Prostate gland (tissue), 2 donors: Measurements from ENCODE around the gene ZNF536. TPM values are rescaled to one million over a fixed set of nuclear protein-coding genes. Genes with fewer than 3 reads are reported as not detected.

Source experiments
- DNase-seq: peaks from one replicate; pipeline ENCODE4 v3.0.0-alpha.2; 2019; ENCODE audit warnings: low spot score
- H3K27ac ChIP-seq, 2 donors: fragments of 200-600 bp; sonication (generic); 2 replicates each; pipeline ENCODE4 v1.5.1; 2017 to 2019
- H3K27me3 ChIP-seq: fragments of 200-600 bp; sonication (generic); replicated peaks from 2 replicates; pipeline ENCODE4 v1.5.1; 2019; ENCODE audit not compliant: insufficient read depth
- H3K36me3 ChIP-seq, 2 donors: fragments of 200-600 bp; sonication (generic); 1 replicate in 1 of 2; 2 replicates in 1 of 2; pipeline versions ENCODE4 v1.5.1 to v1.8.1; 2017 to 2019
- H3K4me1 ChIP-seq: fragments of 200-600 bp; sonication (generic); replicated peaks from 2 replicates; pipeline ENCODE4 v1.5.1; 2019
- H3K4me3 ChIP-seq, 2 donors: fragments of 200-600 bp; sonication (generic); 2 replicates each; pipeline ENCODE4 v1.5.1; 2017 to 2019
- H3K9me3 ChIP-seq: fragments of 200-600 bp; sonication (generic); 2 replicates; pipeline ENCODE4 v1.5.1; 2017
- CTCF ChIP-seq, 4 experiments: fragments of 200-600 bp in 2 of 4; fragments of 450-650 bp in 2 of 4; sonication (generic) in 2 of 4; IDR thresholded peaks; 1 replicate in 3 of 4; 2 replicates in 1 of 4; pipeline ENCODE4 v1.5.1; 2016 to 2019; ENCODE audit warnings: antibody characterized with exemption in 4 of 4, mild to moderate bottlenecking in 2 of 4, moderate library complexity in 2 of 4
- POLR2A ChIP-seq: fragments of 450-650 bp; IDR thresholded peaks from one replicate; pipeline ENCODE4 v1.6.1; 2016; ENCODE audit warnings: antibody characterized with exemption, mild to moderate bottlenecking
- POLR2AphosphoS5 ChIP-seq: sonication (generic); formaldehyde crosslinking; IDR thresholded peaks from one replicate; pipeline ENCODE4 v1.6.1; 2017; ENCODE audit warnings: antibody characterized with exemption
- WGBS: methylation state at CpG from one replicate; pipeline ENCODE4 v1.1.5; 2018; 5-methylcytosine and 5-hydroxymethylcytosine counted together
- intact Hi-C: fragments of 100-400 bp; cut with DNase I; formaldehyde crosslinking; loops from one replicate; pipeline ENCODE4 v1.14.2; 2022
- total RNA-seq, 2 donors: library from RNA; depleted of rRNA; stranded (reverse); fragments of >200 nt; gene quantifications; one replicate each; pipeline ENCODE4 v1.1.0, GENCODE V29; 2016

Gene ZNF536
- total RNA-seq, 2 donors from 2014 or later, result 1.1 to 42.0 TPM

GRCh38 chr19:30403203-30403985, 31.2 kb downstream of the ZNF536 start:
- Histone ChIP-seq H3K36me3 (no peaks in the 10 kb centered on the region), H3K27me3 (no peaks in the 10 kb centered on the region), H3K4me1 (no peaks in the 10 kb centered on the region), H3K27ac (no peak overlapping the region), H3K9me3 (no peaks in the 10 kb centered on the region), H3K4me3 (no peak overlapping the region)
- no peak for DNase-seq
- 66% methylated on average over 12 of the region's 12 CpGs for WGBS
- intact Hi-C loops, result loop anchor here (10.0 kb wide), 1 partner anchor 179 kb away; no protein-coding TSS in a partner anchor
- TF ChIP-seq POLR2A, result no peak
- TF ChIP-seq CTCF (IDR thresholded peaks at IDR 0.05), result no peak
- TF ChIP-seq POLR2AphosphoS5, result no peak

DNA sequence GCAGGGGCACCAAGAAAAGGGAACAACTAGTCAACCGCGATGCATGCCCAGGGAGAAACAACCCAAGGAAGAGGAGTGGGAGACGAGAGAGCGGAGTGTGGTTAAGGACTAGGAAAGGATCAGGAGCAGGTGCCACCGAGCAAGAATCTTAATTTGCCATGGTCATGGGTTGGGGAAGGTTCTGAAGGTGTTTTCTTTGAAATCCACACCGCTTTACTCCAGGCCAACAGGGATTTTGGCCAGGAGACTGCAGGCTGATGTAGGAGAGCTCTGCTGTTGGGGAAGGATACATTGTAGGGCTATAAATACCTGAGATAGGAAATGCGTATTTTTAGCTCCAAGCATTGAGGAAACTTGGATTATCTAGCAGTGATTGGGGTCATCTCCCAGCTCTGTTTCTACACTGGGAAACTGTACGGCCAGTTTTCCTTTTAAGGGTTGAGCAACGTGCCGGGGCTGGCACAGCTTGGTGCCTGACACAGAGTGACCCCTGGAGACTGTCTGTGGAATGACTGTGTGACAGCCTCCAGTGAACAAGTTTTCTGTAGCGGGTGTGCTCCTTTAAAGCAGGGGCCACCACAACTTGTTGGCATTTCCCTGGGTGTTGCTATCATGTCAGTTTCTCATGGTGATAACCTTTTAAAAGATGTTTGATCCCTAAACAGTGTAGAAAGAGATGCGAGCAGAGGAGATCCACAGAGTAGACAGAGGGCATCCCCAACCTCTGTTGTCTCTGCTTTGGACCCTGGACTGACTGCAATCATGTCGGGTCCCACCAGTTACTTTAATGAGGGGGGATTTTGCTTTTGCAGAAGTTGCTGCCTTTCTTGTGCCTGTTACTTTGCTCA, 34.3 kb downstream of the ZNF536 start:
- Histone ChIP-seq H3K27me3 (no peaks in the 10 kb centered on the region), H3K27ac (no peak overlapping the region), H3K36me3 (no peaks in the 10 kb centered on the region), H3K4me3 (no peak overlapping the region), H3K9me3 (no peaks in the 10 kb centered on the region), H3K4me1 (no peaks in the 10 kb centered on the region)
- TF ChIP-seq CTCF (IDR thresholded peaks at IDR 0.05), result peak in 3 of 4 experiments; percentile 7 to 34 (median 22)
- TF ChIP-seq POLR2A, result no peak
- TF ChIP-seq POLR2AphosphoS5, result no peak
- WGBS, result 62% methylated on average over 13 of the region's 13 CpGs
- no peak for DNase-seq
- intact Hi-C loops, result loop anchor here (10.0 kb wide), 1 partner anchor 182 kb away; no protein-coding TSS in a partner anchor

- TF ChIP-seq POLR2A (no peak), POLR2AphosphoS5 (no peak), CTCF (IDR thresholded peaks at IDR 0.05) (no peak)
- intact Hi-C loops, result loop anchor here (10.0 kb wide), 1 partner anchor 182 kb away; no protein-coding TSS in a partner anchor
Observed at GRCh38 chr19:30407068-30407709, 35.0 kb downstream of the ZNF536 start.

DNA sequence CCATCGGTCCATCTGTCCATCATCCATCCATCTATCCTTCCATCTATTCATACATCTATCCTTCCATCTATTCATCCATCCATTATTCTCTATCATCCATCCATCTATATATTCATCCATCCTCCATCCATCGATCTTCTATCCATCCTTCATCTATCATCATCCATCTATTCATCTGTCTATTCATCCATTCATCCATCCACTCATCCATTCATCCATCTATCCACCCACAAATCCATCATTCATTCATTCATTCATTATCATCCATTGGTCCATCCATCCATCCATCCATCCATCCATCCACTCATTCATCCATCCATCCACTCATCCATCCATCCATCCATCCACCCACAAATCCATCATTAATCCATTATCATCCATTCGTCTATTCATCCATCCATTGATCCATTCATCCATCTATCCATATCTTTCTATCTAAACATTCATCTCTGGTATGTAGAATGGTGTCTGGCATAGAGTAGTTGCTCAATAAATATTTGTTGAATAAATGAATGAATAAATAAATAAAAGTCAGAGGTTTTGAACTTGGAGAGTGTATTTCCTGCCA, 36.6 kb downstream of the ZNF536 start:
- 95% methylated on average over 3 of the region's 3 CpGs for WGBS

More at GRCh38 chr19:30407068-30407709, 35.0 kb downstream of the ZNF536 start:
- WGBS, result 87% methylated on average over 8 of the region's 8 CpGs
- Histone ChIP-seq H3K36me3 (no peaks in the 10 kb centered on the region), H3K27ac (no peak overlapping the region), H3K9me3 (no peaks in the 10 kb centered on the region), H3K4me1 (no peaks in the 10 kb centered on the region), H3K4me3 (no peak overlapping the region), H3K27me3 (no peaks in the 10 kb centered on the region)
- no peak for DNase-seq

More for the DNA sequence above, 36.6 kb downstream of the ZNF536 start:
- no peaks in the 10 kb centered on the region for H3K27me3 ChIP-seq
- TF ChIP-seq CTCF (IDR thresholded peaks at IDR 0.05) (no peak), POLR2AphosphoS5 (no peak), POLR2A (no peak)
- no peak overlapping the region for H3K27ac ChIP-seq
- no peak overlapping the region for H3K4me3 ChIP-seq
- H3K9me3 ChIP-seq, result no peaks in the 10 kb centered on the region
- H3K36me3 ChIP-seq, result no peaks in the 10 kb centered on the region
- H3K4me1 ChIP-seq, result no peaks in the 10 kb centered on the region
- intact Hi-C loops, result loop anchor here (10.0 kb wide), 1 partner anchor 184 kb away; no protein-coding TSS in a partner anchor
- DNase-seq, result no peak
